GM23338 (cell line): ENCODE results near the gene ANXA6. TPM values are rescaled to one million over a fixed set of nuclear protein-coding genes. Genes with fewer than 3 reads are reported as not detected.

Source experiments
- ATAC-seq: fragments of 200-7000 bp; cut with Tn5 transposase; 3 replicates; pipeline ENCODE4 v1.9.1; 2020
- DNase-seq: peaks from one replicate; pipeline ENCODE4 v3.0.0-alpha.2; 2015; ENCODE audit warnings: low spot score
- H2AFZ ChIP-seq: fragments of 200-600 bp; sonication (generic); 2 replicates; pipeline ENCODE4 v1.8.0; 2016; ENCODE audit warnings: antibody characterized with exemption, mild to moderate bottlenecking, moderate library complexity
- H3F3A ChIP-seq: fragments of 200-600 bp; sonication (generic); replicated peaks from 2 replicates; pipeline ENCODE4 v1.8.0; 2017; ENCODE audit warnings: antibody characterized with exemption, mixed run types, low read depth
- H3K27ac ChIP-seq: fragments of 200-600 bp; sonication (generic); 2 replicates; pipeline ENCODE4 v1.6.1; 2016; ENCODE audit warnings: low read depth
- H3K27me3 ChIP-seq: fragments of 200-600 bp; sonication (generic); 2 replicates; pipeline ENCODE4 v1.8.0; 2016; ENCODE audit warnings: mild to moderate bottlenecking, mixed run types, moderate library complexity; ENCODE audit not compliant: insufficient read depth
- H3K36me3 ChIP-seq: fragments of 200-600 bp; sonication (generic); 2 replicates; pipeline ENCODE4 v1.8.0; 2016; ENCODE audit warnings: mild to moderate bottlenecking; ENCODE audit not compliant: insufficient read depth
- H3K4me1 ChIP-seq: fragments of 200-600 bp; sonication (generic); 2 replicates; pipeline ENCODE4 v1.8.0; 2016; ENCODE audit warnings: mild to moderate bottlenecking, moderate library complexity; ENCODE audit not compliant: insufficient read depth
- H3K4me2 ChIP-seq: fragments of 200-600 bp; sonication (generic); 2 replicates; pipeline ENCODE4 v1.7.1; 2017; ENCODE audit warnings: mixed run types
- H3K4me3 ChIP-seq: fragments of 200-600 bp; sonication (generic); 2 replicates; pipeline ENCODE4 v1.6.1; 2016; ENCODE audit warnings: mixed run types
- H3K79me2 ChIP-seq: fragments of 200-600 bp; sonication (generic); replicated peaks from 2 replicates; pipeline ENCODE4 v1.8.0; 2017; ENCODE audit warnings: mild to moderate bottlenecking; ENCODE audit not compliant: insufficient read depth
- H3K9me2 ChIP-seq: fragments of 200-600 bp; sonication (generic); 2 replicates; pipeline ENCODE4 v1.8.0; 2017; ENCODE audit not compliant: insufficient read depth
- H4K20me1 ChIP-seq: fragments of 200-600 bp; sonication (generic); replicated peaks from 2 replicates; pipeline ENCODE4 v1.8.0; 2017; ENCODE audit warnings: mild to moderate bottlenecking; ENCODE audit not compliant: insufficient read depth
- H3K27ac Mint-ChIP-seq: 2 replicates; pipeline ENCODE4 v1.8.0; 2020; ENCODE audit warnings: inconsistent platforms, mild to moderate bottlenecking, moderate library complexity, mixed read lengths
- H3K27me3 Mint-ChIP-seq: 3 replicates; pipeline ENCODE4 v1.8.0; 2022; ENCODE audit warnings: low read depth, mild to moderate bottlenecking, moderate library complexity, mixed read lengths, inconsistent platforms; ENCODE audit not compliant: insufficient read depth, poor library complexity
- H3K36me3 Mint-ChIP-seq: 3 replicates; pipeline ENCODE4 v1.8.0; 2021; ENCODE audit warnings: low read depth, mild to moderate bottlenecking, inconsistent platforms, moderate library complexity, mixed read lengths
- H3K4me1 Mint-ChIP-seq: 3 replicates; pipeline ENCODE4 v1.8.0; 2020; ENCODE audit warnings: mild to moderate bottlenecking, inconsistent platforms, mixed read lengths
- H3K4me3 Mint-ChIP-seq: 3 replicates; pipeline ENCODE4 v1.8.0; 2021; ENCODE audit warnings: moderate library complexity, mild to moderate bottlenecking, inconsistent platforms, mixed read lengths
- H3K9me3 Mint-ChIP-seq: 3 replicates; pipeline ENCODE4 v1.8.0; 2020; ENCODE audit warnings: moderate library complexity, mild to moderate bottlenecking, inconsistent platforms, mixed read lengths
- CREB1 ChIP-seq: fragments of 250-450 bp; sonication (Bioruptor Pico); IDR thresholded peaks from 2 replicates; pipeline ENCODE4 v1.5.0; 2020; ENCODE audit warnings: low read depth, mild to moderate bottlenecking, moderate library complexity
- EZH2 ChIP-seq: fragments of 200-600 bp; sonication (generic); IDR thresholded peaks from one replicate; pipeline ENCODE4 v1.8.0; 2017; ENCODE audit warnings: antibody characterized with exemption, mild to moderate bottlenecking, low read depth; ENCODE audit not compliant: unreplicated experiment
- EZH2phosphoT487 ChIP-seq: fragments of 200-600 bp; sonication (generic); IDR thresholded peaks from one replicate; pipeline ENCODE4 v1.8.1; 2018; ENCODE audit warnings: antibody characterized with exemption; ENCODE audit not compliant: unreplicated experiment
- JUNB ChIP-seq: IDR thresholded peaks from one replicate; pipeline ENCODE4 v1.6.1; 2016; ENCODE audit warnings: antibody characterized with exemption; ENCODE audit not compliant: unreplicated experiment
- NANOG ChIP-seq: IDR thresholded peaks from 2 replicates; pipeline ENCODE4 v1.6.1; 2016; ENCODE audit warnings: antibody characterized with exemption, borderline replicate concordance
- POLR2AphosphoS5 ChIP-seq: IDR thresholded peaks from 2 replicates; pipeline ENCODE4 v1.6.1; 2016; ENCODE audit warnings: antibody characterized with exemption, low read depth
- STAT1 ChIP-seq: IDR thresholded peaks from one replicate; pipeline ENCODE4 v1.6.1; 2016; ENCODE audit warnings: antibody characterized with exemption; ENCODE audit not compliant: unreplicated experiment
- ZNF114 ChIP-seq: fragments of 250-450 bp; sonication (Bioruptor Pico); IDR thresholded peaks from 2 replicates; pipeline ENCODE4 v1.5.0; 2020; ENCODE audit warnings: mild to moderate bottlenecking, moderate library complexity
- ZNF331 ChIP-seq: fragments of 250-450 bp; sonication (Bioruptor Pico); IDR thresholded peaks from 2 replicates; pipeline ENCODE4 v1.5.0; 2020; ENCODE audit warnings: low read depth, mild to moderate bottlenecking, moderate library complexity
- polyA plus RNA-seq: library from polyadenylated mRNA; unstranded; fragments of >200 nt; fragmentation: Nextera tagmentation; extraction: Ambion mirVana; gene quantifications from 2 replicates; pipeline ENCODE4 v1.2.1, GENCODE V29; 2016
- total RNA-seq: library from RNA; depleted of rRNA; stranded (reverse); fragments of >200 nt; shearing (Covaris generic); gene quantifications from 2 replicates; pipeline ENCODE4 v1.2.3, GENCODE V29; 2014
- TF ChIP-seq, protein P1 (sequence below): IDR thresholded peaks from 2 replicates; pipeline ENCODE4 v1.6.1; 2016; ENCODE audit warnings: antibody characterized with exemption
- TF ChIP-seq, protein P2 (sequence below): IDR thresholded peaks from one replicate; pipeline ENCODE4 v1.6.1; 2018; ENCODE audit warnings: antibody characterized with exemption; ENCODE audit not compliant: unreplicated experiment
- TF ChIP-seq, protein P3 (sequence below), 2 experiments: fragments of 200-600 bp in 1 of 2; sonication (generic) in 1 of 2; conservative IDR thresholded peaks; 2 replicates each; pipeline versions ENCODE4 v1.5.1 to v1.6.1; 2016 to 2017; ENCODE audit warnings: antibody characterized with exemption in 2 of 2, low read depth in 2 of 2, mild to moderate bottlenecking in 2 of 2, moderate library complexity in 1 of 2
- TF ChIP-seq, protein P4 (sequence below): fragments of 250-450 bp; sonication (Bioruptor Pico); IDR thresholded peaks from 2 replicates; pipeline ENCODE4 v1.5.0; 2020; ENCODE audit warnings: mild to moderate bottlenecking, moderate library complexity

ANXA6 gene
- total and polyA plus RNA-seq, 2 experiments from 2014 or later, result 26.5 to 110 TPM

DNA sequence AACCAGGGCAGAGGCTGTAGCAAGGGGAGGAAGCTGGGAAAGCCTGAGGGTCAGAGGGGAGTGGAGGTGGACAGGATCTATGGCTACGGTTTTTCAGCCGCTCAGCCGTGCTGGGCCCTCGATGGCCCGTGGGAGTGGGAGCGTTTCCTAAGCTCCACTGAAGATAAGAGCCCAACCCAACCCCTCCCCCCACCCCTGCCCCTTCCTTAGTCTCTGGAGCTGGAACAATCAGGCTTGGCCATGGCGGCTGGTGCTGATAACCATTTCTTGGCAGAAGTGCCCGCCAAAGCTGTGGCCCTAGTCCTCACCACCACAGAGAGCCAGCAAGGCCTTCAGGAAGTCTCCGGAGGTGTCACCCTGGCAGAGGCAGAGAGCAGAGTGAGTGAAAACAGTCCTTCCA lies 56.4 kb downstream of the ANXA6 start (continued):
- TF ChIP-seq EZH2phosphoT487, result no peak
- no peak for TF ChIP-seq CREB1
- TF ChIP-seq ZNF114, result no peak

DNA sequence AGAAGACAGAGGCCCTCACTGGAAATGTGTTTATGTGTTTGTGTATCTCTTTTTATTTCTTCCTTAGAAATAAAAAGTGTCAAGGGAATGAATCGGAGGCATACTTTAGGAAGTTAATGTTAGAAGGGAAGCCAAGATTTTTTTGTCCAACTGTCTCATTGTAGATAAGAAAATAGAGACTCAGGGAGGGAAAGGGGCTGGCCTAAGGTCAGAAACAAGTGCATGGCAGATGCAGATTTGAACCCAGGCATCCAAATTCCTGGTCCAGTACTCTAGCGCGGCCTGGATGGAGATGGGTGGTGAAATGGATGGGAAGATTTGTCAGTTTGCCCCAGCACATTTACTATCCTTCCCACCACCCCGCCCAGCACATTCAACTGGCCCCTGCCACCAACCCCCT lies 56.9 kb downstream of the ANXA6 start:
- Mint-ChIP-seq H3K36me3 (no peaks in the 10 kb centered on the region; the same call in 2 of the 3 replicates), H3K4me3 (no peak overlapping the region), H3K27ac (no peak overlapping the region), H3K4me1 (peaks cover 13% of the 10 kb centered on the region), H3K9me3 (no peaks in the 10 kb centered on the region; the same call in 2 of the 3 replicates), H3K27me3 (peaks cover 3% of the 10 kb centered on the region)
- Histone ChIP-seq H3K4me2 (no peak overlapping the region), H4K20me1 (no peaks in the 10 kb centered on the region), H3F3A (no peaks in the 10 kb centered on the region), H2AFZ (no peak overlapping the region), H3K4me3 (no peak overlapping the region), H3K36me3 (no peaks in the 10 kb centered on the region), H3K27ac (no peak overlapping the region), H3K4me1 (0 out of 2 replicates have a peak, but pooled peaks cover 2% of the 10 kb centered on the region), H3K79me2 (no peaks in the 10 kb centered on the region), H3K9me2 (no peaks in the 10 kb centered on the region), H3K27me3 (no peaks in the 10 kb centered on the region)
- no peak for ATAC-seq
- TF ChIP-seq NANOG (no peak), POLR2AphosphoS5 (no peak), ZNF114 (no peak), EZH2phosphoT487 (no peak), ZNF331 (CRISPR knock-in tag) (no peak), EZH2 (no peak), JUNB (no peak), CREB1 (no peak), STAT1 (no peak)
- TF ChIP-seq, protein P1, sequence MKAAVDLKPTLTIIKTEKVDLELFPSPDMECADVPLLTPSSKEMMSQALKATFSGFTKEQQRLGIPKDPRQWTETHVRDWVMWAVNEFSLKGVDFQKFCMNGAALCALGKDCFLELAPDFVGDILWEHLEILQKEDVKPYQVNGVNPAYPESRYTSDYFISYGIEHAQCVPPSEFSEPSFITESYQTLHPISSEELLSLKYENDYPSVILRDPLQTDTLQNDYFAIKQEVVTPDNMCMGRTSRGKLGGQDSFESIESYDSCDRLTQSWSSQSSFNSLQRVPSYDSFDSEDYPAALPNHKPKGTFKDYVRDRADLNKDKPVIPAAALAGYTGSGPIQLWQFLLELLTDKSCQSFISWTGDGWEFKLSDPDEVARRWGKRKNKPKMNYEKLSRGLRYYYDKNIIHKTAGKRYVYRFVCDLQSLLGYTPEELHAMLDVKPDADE, result no peak
- TF ChIP-seq, protein P2, sequence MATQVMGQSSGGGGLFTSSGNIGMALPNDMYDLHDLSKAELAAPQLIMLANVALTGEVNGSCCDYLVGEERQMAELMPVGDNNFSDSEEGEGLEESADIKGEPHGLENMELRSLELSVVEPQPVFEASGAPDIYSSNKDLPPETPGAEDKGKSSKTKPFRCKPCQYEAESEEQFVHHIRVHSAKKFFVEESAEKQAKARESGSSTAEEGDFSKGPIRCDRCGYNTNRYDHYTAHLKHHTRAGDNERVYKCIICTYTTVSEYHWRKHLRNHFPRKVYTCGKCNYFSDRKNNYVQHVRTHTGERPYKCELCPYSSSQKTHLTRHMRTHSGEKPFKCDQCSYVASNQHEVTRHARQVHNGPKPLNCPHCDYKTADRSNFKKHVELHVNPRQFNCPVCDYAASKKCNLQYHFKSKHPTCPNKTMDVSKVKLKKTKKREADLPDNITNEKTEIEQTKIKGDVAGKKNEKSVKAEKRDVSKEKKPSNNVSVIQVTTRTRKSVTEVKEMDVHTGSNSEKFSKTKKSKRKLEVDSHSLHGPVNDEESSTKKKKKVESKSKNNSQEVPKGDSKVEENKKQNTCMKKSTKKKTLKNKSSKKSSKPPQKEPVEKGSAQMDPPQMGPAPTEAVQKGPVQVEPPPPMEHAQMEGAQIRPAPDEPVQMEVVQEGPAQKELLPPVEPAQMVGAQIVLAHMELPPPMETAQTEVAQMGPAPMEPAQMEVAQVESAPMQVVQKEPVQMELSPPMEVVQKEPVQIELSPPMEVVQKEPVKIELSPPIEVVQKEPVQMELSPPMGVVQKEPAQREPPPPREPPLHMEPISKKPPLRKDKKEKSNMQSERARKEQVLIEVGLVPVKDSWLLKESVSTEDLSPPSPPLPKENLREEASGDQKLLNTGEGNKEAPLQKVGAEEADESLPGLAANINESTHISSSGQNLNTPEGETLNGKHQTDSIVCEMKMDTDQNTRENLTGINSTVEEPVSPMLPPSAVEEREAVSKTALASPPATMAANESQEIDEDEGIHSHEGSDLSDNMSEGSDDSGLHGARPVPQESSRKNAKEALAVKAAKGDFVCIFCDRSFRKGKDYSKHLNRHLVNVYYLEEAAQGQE, result no peak
- TF ChIP-seq, protein P3, sequence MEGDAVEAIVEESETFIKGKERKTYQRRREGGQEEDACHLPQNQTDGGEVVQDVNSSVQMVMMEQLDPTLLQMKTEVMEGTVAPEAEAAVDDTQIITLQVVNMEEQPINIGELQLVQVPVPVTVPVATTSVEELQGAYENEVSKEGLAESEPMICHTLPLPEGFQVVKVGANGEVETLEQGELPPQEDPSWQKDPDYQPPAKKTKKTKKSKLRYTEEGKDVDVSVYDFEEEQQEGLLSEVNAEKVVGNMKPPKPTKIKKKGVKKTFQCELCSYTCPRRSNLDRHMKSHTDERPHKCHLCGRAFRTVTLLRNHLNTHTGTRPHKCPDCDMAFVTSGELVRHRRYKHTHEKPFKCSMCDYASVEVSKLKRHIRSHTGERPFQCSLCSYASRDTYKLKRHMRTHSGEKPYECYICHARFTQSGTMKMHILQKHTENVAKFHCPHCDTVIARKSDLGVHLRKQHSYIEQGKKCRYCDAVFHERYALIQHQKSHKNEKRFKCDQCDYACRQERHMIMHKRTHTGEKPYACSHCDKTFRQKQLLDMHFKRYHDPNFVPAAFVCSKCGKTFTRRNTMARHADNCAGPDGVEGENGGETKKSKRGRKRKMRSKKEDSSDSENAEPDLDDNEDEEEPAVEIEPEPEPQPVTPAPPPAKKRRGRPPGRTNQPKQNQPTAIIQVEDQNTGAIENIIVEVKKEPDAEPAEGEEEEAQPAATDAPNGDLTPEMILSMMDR (conservative IDR thresholded peaks at IDR 0.05; ENCODE audit: low read depth in 2 of 2), result no peak
- TF ChIP-seq, protein P4, sequence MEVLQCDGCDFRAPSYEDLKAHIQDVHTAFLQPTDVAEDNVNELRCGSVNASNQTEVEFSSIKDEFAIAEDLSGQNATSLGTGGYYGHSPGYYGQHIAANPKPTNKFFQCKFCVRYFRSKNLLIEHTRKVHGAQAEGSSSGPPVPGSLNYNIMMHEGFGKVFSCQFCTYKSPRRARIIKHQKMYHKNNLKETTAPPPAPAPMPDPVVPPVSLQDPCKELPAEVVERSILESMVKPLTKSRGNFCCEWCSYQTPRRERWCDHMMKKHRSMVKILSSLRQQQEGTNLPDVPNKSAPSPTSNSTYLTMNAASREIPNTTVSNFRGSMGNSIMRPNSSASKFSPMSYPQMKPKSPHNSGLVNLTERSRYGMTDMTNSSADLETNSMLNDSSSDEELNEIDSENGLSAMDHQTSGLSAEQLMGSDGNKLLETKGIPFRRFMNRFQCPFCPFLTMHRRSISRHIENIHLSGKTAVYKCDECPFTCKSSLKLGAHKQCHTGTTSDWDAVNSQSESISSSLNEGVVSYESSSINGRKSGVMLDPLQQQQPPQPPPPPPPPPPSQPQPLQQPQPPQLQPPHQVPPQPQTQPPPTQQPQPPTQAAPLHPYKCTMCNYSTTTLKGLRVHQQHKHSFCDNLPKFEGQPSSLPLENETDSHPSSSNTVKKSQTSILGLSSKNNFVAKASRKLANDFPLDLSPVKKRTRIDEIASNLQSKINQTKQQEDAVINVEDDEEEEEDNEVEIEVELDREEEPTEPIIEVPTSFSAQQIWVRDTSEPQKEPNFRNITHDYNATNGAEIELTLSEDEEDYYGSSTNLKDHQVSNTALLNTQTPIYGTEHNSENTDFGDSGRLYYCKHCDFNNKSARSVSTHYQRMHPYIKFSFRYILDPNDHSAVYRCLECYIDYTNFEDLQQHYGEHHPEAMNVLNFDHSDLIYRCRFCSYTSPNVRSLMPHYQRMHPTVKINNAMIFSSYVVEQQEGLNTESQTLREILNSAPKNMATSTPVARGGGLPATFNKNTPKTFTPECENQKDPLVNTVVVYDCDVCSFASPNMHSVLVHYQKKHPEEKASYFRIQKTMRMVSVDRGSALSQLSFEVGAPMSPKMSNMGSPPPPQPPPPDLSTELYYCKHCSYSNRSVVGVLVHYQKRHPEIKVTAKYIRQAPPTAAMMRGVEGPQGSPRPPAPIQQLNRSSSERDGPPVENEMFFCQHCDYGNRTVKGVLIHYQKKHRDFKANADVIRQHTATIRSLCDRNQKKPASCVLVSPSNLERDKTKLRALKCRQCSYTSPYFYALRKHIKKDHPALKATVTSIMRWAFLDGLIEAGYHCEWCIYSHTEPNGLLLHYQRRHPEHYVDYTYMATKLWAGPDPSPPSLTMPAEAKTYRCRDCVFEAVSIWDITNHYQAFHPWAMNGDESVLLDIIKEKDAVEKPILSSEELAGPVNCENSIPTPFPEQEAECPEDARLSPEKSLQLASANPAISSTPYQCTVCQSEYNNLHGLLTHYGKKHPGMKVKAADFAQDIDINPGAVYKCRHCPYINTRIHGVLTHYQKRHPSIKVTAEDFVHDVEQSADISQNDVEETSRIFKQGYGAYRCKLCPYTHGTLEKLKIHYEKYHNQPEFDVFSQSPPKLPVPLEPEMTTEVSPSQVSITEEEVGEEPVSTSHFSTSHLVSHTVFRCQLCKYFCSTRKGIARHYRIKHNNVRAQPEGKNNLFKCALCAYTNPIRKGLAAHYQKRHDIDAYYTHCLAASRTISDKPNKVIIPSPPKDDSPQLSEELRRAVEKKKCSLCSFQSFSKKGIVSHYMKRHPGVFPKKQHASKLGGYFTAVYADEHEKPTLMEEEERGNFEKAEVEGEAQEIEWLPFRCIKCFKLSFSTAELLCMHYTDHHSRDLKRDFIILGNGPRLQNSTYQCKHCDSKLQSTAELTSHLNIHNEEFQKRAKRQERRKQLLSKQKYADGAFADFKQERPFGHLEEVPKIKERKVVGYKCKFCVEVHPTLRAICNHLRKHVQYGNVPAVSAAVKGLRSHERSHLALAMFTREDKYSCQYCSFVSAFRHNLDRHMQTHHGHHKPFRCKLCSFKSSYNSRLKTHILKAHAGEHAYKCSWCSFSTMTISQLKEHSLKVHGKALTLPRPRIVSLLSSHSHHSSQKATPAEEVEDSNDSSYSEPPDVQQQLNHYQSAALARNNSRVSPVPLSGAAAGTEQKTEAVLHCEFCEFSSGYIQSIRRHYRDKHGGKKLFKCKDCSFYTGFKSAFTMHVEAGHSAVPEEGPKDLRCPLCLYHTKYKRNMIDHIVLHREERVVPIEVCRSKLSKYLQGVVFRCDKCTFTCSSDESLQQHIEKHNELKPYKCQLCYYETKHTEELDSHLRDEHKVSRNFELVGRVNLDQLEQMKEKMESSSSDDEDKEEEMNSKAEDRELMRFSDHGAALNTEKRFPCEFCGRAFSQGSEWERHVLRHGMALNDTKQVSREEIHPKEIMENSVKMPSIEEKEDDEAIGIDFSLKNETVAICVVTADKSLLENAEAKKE (CRISPR knock-in tag), result no peak
- DNase-seq, result no peak
